Rectal smooth muscle tissue (tissue), 1 donor: ENCODE results near the gene VPS39.

ENCODE experiments used
- H3K27ac ChIP-seq: one replicate; pipeline ENCODE4 v1.7.0; 2013; ENCODE audit warnings: low read depth, low read length, inconsistent platforms
- H3K27me3 ChIP-seq: one replicate; pipeline ENCODE4 v1.7.0; 2013; ENCODE audit warnings: low read length; ENCODE audit not compliant: control insufficient read depth, insufficient read depth
- H3K36me3 ChIP-seq: one replicate; pipeline ENCODE4 v1.7.0; 2013; ENCODE audit warnings: low read length; ENCODE audit not compliant: control insufficient read depth, insufficient read depth
- H3K4me1 ChIP-seq: one replicate; pipeline ENCODE4 v1.7.0; 2013; ENCODE audit warnings: low read length; ENCODE audit not compliant: control insufficient read depth, insufficient read depth
- H3K4me3 ChIP-seq: one replicate; pipeline ENCODE4 v1.7.0; 2013; ENCODE audit warnings: low read length
- H3K9ac ChIP-seq: one replicate; pipeline ENCODE4 v1.7.0; 2013; ENCODE audit warnings: low read length

The VPS39 gene

DNA sequence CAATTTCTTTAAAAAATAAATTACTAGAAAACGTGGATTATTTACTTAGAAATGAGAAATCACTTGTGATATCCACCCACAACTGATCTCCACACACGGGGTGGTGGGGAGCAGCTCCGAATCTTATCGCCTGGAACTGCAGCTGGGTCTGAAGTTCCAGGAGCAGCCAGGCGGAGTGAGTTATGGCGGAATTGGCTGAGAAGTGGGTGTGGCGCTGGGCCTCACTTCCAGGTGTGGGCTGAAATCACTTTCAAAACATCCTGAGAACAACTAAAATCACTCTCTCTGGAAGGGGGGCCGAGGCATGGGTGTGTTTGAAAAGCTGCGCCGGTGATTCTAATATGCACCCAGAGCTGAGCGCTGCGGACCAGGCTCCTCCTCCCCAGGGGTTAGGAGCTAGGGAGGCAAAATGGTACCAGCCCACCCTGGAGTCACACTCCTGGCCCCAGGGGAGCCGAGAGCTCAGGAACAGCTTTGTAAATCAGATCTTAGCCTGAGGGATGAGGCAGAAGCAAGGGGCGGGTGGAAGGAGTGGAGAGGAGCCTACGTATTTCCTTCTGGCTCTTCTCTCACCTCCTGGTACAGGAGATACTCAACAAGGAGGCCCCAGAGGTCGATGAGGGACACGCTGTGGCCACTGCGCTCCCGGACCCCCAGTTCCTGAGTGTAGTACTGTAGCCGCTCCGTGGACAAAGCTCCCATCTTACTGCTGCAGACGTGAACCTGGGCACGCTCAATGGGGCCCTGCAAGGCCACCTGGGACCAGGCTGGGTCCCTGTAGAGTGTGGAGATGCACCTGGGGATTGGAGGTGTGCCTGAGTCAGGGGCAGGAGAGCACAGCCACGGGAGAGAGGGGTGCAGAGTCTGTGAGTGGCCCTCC lies 61.3 kb downstream of the VPS39 start:
- H3K27me3 ChIP-seq, result no peaks in the 10 kb centered on the region
- H3K4me1 ChIP-seq, result no peaks in the 10 kb centered on the region
- no peak overlapping the region for H3K4me3 ChIP-seq
- H3K9ac ChIP-seq, result no peak overlapping the region
- no peak overlapping the region for H3K27ac ChIP-seq
- H3K36me3 ChIP-seq, result no peaks in the 10 kb centered on the region

DNA sequence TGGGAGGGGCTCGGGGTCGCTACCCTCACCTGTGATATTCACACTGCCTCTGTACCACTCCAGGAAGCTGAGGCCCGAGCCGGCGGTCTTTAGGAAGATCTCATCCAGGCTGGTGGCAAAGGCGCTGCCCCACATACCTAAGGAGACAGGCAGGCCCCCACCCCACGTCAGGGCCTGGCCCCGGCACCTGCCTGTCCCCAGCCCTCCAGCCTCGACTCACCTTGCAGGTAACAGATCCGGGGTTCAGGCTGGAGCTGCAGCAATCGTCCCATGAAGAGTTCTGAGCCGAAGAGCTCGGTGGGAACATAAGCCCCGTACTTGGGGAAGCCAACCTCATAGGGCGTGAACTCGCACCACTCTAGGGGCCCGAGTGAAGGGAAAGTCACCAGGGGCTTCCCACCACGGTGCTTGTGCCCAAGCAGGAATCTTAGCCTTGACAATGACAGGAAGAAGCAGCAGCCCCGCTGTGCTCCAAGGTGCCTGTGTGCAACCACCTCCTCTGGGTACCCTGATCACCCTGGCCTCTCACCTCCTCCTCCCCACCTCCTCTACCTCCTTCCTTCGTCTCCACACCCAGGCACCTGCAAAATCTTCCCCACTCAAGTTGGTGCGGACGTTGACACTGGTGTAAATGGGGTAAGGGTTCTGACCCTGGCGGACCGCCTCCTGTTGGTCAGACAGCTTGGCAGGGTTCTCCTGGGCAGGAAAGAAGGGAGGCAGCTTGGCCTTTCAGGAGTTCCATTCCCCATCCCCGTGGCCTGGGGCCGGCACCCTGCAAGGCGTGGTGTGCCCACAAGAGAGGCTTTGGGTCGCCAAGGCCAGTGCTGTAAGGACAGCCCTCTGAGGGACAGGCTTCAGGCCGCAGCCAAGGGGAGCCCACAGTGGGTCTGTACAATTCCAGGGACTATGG lies 62.3 kb downstream of the VPS39 start:
- Histone ChIP-seq H3K4me3 (no peak overlapping the region), H3K4me1 (no peaks in the 10 kb centered on the region), H3K27me3 (no peaks in the 10 kb centered on the region), H3K9ac (no peak overlapping the region), H3K36me3 (no peaks in the 10 kb centered on the region), H3K27ac (no peak overlapping the region)

DNA sequence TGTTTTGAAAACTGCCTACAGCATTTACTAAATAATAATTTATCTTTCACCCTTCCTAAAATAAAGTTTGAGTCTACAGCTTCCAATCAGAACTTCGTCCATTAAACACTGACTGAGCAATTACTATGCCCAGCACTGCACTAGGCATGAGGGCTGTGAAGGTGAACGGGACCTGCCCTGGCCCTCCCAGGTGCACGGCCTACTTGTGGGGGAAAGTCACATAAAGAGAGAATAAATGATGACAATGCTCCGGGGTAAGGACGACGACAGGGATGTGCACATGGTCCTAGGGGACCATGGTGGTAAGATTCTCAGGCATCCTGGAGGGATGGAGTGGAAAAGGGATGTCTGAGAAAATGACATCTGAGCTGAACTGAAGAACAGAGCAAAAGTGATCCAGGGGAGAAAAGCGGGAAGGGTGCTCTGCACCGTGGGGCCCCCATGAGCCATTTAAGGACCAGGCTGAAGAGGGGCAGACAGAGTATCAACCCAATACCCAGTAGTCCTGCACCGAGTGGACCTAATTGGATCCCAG lies 63.2 kb downstream of the VPS39 start:
- H3K9ac ChIP-seq, result no peak overlapping the region
- no peaks in the 10 kb centered on the region for H3K4me1 ChIP-seq
- no peaks in the 10 kb centered on the region for H3K27me3 ChIP-seq
- no peak overlapping the region for H3K4me3 ChIP-seq
- no peak overlapping the region for H3K27ac ChIP-seq
- H3K36me3 ChIP-seq, result no peaks in the 10 kb centered on the region

DNA sequence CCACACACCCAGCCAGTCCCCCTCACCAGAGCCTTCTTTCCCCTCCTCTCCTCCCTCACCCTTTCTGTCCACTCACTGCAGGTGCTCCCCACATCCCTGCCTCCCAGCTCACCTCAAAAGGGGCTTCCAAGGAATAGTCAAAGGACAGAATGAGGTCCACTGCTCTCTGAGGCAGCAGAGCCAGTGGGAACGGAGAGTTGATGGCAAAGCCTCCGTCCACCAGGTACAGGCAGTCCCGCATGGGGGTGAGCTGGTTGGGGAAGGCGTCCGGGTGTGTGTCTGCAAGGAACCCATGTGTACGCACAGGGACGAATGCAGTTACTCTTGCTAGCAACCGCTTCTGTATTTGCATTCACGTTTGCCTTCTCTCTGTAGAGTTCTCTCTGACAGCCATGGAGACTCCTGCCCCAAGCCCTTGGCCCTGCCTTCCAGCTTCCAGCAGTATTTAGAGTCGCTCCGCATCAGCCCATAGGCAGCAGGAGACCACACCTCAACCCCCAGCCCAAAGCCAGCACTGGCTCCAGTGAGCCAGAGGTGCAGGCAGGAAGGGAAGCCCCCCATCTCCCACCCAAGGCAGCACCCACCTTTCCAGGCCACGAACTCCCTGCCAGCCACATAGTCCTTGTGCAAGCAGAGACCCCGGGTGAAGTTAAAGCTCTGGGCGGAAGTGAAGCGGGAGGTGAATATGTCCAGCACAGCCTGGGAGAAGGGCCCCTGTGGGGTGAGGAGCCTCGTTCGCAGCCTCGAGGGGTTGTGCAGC lies 64.1 kb downstream of the VPS39 start:
- Histone ChIP-seq H3K27ac (no peak overlapping the region), H3K4me3 (no peak overlapping the region), H3K27me3 (no peaks in the 10 kb centered on the region), H3K9ac (no peak overlapping the region), H3K36me3 (no peaks in the 10 kb centered on the region), H3K4me1 (no peaks in the 10 kb centered on the region)

DNA sequence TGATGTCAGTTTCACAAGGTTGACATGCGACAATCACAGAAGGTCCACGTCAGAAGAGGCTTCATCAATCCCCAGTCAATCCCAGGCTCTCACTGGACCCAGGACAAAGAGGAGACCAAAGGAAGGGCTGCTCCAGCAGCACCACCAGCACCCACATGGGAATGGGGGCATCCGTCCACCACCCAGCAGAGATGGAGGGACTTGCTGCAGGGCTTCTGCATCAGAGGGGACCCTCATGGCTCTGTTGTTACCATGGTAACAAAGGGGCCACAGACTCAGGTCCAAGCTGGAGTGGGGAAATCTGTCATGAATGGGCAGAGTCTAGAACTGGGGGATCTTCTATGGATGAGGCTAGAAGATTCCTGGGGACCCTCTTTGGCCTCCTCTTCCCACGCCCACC lies 64.7 kb downstream of the VPS39 start:
- H3K4me3 ChIP-seq, result no peak overlapping the region
- no peaks in the 10 kb centered on the region for H3K4me1 ChIP-seq
- H3K27ac ChIP-seq, result no peak overlapping the region
- no peak overlapping the region for H3K9ac ChIP-seq
- no peaks in the 10 kb centered on the region for H3K36me3 ChIP-seq
- H3K27me3 ChIP-seq, result no peaks in the 10 kb centered on the region

DNA sequence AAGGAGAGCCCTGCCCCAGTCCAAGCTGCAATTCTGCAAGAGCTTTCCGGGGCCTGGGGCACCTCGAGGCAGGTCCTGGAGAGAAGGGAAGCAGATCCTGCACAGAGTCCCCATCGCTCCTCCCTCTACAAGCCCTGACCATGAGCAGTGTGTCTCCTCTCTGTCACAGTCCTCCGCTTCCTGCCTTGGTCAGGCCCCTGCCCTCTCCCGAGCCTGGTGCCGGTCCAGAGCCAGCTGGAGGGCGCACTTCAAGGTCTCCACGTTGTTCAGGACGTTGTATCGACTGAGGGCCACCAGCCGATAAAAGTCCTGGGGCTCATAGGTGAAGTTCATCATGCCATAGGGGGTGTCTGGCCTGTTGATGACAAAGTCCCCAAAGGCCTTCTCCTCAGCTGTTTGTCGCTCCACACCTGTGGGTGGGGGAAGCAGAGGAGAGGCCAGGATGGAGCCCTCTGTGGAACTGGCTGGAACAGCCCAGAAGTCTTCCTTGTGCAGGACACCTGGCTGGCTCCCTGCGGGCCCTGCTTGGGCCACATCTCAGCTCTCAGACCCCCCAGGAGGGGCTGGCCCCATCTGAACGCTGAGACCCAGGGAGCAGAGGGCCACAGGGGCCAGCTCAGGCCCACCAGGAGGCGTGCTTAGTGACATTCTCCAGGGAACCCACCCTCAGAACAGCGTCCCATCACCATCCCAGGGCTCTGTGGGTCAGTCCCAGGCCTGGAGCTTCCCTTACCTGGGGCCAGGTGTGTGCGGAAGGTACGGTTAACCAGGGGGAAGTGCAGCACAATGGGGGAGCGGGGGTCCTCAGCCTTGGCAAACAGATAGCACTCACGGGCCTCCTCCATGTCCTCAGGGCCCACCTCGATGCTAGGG lies 66.1 kb downstream of the VPS39 start:
- no peak overlapping the region for H3K27ac ChIP-seq
- H3K36me3 ChIP-seq, result no peaks in the 10 kb centered on the region
- no peaks in the 10 kb centered on the region for H3K27me3 ChIP-seq
- H3K4me3 ChIP-seq, result no peak overlapping the region
- H3K9ac ChIP-seq, result no peak overlapping the region
- H3K4me1 ChIP-seq, result no peaks in the 10 kb centered on the region

DNA sequence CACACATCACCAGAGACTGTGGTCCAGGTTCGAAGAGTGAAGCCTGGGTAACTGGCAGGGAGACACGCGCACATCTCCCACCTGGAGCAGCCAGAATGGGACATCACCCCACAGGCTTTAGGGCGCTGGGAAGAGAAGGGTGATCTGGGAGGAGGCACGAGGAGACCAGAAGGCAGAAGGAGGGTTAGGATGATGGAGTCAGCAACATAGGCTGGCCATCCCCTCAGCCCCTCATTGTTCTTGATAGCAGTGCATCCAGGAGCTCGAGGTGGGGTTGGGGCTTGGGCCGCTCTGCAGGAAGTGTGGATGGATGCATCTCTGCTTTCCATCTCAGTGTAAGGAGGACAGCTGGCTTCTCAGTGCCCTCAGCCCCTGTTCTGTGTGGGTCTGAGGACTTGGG lies 66.9 kb downstream of the VPS39 start:
- H3K27ac ChIP-seq, result no peak overlapping the region
- no peaks in the 10 kb centered on the region for H3K36me3 ChIP-seq
- no peak overlapping the region for H3K9ac ChIP-seq
- no peak overlapping the region for H3K4me3 ChIP-seq
- H3K27me3 ChIP-seq, result no peaks in the 10 kb centered on the region
- H3K4me1 ChIP-seq, result no peaks in the 10 kb centered on the region

DNA sequence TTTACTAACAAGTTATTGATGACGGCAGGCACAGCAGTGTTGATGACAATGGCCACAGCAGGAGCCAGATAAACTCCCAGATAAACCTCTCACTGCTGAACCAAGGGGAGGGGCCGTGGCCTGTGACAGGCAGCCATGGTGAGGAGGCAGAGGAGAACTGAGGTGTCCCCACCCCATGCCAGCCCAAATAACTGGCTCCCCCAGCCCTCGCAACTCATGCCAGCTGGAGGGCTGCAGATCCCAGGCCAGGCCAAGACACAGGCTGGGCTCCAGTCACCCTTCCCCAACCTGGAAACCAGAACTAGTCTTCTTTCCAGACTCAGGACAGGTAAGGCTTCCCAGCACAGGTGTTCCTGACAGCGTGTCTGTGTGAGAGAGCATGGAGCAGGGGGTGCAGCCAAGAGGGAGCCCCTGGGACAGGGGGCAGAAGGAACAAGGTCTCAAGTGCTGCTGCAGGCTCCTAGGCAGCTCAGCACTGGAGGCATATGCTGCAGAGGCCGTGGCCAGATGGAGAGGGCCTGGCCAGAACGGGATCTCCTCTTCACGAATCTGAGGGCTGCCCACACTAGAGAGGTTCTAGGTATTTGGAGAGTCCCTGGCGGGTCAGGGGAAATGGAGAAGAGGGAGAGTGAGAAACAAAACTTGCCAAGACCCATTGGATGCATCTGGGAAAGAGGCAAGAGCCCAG lies 67.6 kb downstream of the VPS39 start:
- no peaks in the 10 kb centered on the region for H3K36me3 ChIP-seq
- no peak overlapping the region for H3K4me3 ChIP-seq
- no peak overlapping the region for H3K27ac ChIP-seq
- no peak overlapping the region for H3K9ac ChIP-seq
- no peaks in the 10 kb centered on the region for H3K27me3 ChIP-seq
- H3K4me1 ChIP-seq, result no peaks in the 10 kb centered on the region

DNA sequence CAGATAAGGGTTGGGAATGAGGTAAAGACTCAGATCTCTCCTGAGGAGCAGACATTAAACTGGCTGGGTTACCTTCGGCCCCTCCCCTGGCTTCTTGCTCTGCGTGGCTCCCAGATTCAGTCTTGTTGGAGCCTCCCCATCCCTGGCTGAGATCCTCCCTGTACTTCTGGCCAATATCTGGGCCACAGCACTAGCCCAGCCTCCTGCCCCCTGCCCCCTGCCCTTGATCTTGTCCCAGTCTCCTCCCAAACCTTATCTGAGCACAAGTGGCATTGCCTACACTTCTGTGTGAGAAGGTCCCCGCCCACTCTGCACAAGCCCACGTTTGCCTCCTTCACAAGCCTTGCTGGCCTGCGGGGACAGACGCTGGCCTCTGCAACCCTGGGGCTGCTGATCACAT lies 68.5 kb downstream of the VPS39 start:
- Histone ChIP-seq H3K4me1 (no peaks in the 10 kb centered on the region), H3K4me3 (no peak overlapping the region), H3K27me3 (no peaks in the 10 kb centered on the region), H3K27ac (no peak overlapping the region), H3K9ac (no peak overlapping the region), H3K36me3 (no peaks in the 10 kb centered on the region)

DNA sequence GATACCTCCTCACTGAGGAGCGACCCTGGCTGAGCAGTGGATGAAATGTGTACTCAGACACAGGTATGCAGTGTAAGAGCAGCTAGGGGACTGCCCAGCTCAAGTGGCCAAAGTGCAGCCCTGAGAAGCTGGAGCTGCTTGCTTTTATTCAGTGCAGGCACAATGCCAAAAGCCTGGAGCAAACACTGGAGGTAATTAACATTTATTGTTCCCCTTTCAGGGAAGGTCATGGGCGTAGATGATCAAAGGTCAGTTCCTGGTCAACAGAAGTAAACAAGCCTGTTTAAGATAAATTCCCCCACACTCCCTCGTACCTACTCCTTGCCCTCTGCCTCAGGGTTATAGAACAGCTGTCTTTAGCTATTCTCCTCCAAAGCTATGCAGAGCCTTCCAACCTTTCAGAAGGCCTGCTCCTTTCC lies 69.1 kb downstream of the VPS39 start:
- no peaks in the 10 kb centered on the region for H3K36me3 ChIP-seq
- H3K27ac ChIP-seq, result no peak overlapping the region
- no peaks in the 10 kb centered on the region for H3K4me1 ChIP-seq
- no peak overlapping the region for H3K9ac ChIP-seq
- no peak overlapping the region for H3K4me3 ChIP-seq
- no peaks in the 10 kb centered on the region for H3K27me3 ChIP-seq

DNA sequence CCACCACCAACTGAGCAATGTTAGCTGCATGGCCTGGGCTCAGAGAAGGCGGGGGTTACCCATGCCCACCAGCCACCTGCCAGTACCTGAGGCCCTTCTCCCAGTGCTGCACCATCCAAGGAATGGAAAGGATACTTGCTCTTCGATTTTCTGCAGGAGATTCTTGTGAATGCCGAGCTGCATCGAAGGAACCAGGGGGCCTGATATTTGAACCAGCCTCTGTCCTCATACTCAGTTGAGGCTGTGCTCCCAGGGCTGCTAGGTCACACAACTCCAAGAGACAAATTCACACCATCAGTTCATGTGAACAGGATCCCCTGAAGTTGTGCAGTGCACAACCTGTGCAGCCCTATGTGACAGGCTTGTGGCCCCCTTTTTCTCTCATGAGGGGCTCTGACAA lies 69.7 kb downstream of the VPS39 start:
- no peak overlapping the region for H3K9ac ChIP-seq
- H3K4me1 ChIP-seq, result no peaks in the 10 kb centered on the region

More for the DNA sequence above, 69.7 kb downstream of the VPS39 start:
- Histone ChIP-seq H3K36me3 (no peaks in the 10 kb centered on the region), H3K27me3 (no peaks in the 10 kb centered on the region), H3K4me3 (no peak overlapping the region), H3K27ac (no peak overlapping the region)
